Tibial artery (tissue), 4 donors: ENCODE measurements around the gene CYP27C1.
"Not testable (repeated sequence)": the region's sequence is repeated elsewhere in the genome, so short reads cannot be mapped to it uniquely, and the experiment has no call there.

Experiments used
- DNase-seq, 2 donors: peaks; one replicate each; pipeline ENCODE4 v3.0.0-alpha.2; 2019
- H3K27ac ChIP-seq, 2 donors: fragments of 200-600 bp; sonication (generic) in 1 of 2; 1 replicate in 1 of 2; 2 replicates in 1 of 2; pipeline ENCODE4 v1.5.1; 2018 to 2019; ENCODE audit warnings: mild to moderate bottlenecking in 1 of 2
- H3K27me3 ChIP-seq, 2 donors: fragments of 200-600 bp; sonication (generic) in 1 of 2; one replicate each; pipeline versions ENCODE4 v1.5.1 to v1.6.0; 2016 to 2019
- H3K36me3 ChIP-seq, 3 donors: fragments of 200-600 bp; sonication (generic) in 2 of 3; one replicate each; pipeline ENCODE4 v1.5.1; 2016 to 2019; ENCODE audit warnings: mild to moderate bottlenecking in 2 of 3
- H3K4me1 ChIP-seq, 4 donors: fragments of 200-600 bp; sonication (generic) in 2 of 4; 1 replicate in 3 of 4; 2 replicates in 1 of 4; pipeline ENCODE4 v1.5.1; 2016 to 2019
- H3K4me3 ChIP-seq, 2 donors: fragments of 200-600 bp; sonication (generic) in 1 of 2; 1 replicate in 1 of 2; 2 replicates in 1 of 2; pipeline ENCODE4 v1.5.1; 2018 to 2019; ENCODE audit warnings: mild to moderate bottlenecking in 2 of 2
- H3K9me3 ChIP-seq, 3 donors: fragments of 200-600 bp; sonication (generic) in 1 of 3; one replicate each; pipeline ENCODE4 v1.5.1; 2016 to 2019
- CTCF ChIP-seq, 2 experiments: fragments of 200-600 bp in 1 of 2; fragments of 450-650 bp in 1 of 2; IDR thresholded peaks; one replicate each; pipeline ENCODE4 v1.5.1; 2017 to 2019; ENCODE audit warnings: antibody characterized with exemption in 2 of 2, mild to moderate bottlenecking in 1 of 2, moderate library complexity in 1 of 2
- intact Hi-C: fragments of 100-400 bp; cut with DNase I; formaldehyde crosslinking; loops from one replicate; pipeline ENCODE4 v1.15.0; 2023; ENCODE audit warnings: low total_unique reads

Gene CYP27C1

GRCh38 chr2:127165539-127165935 is 54.6 kb downstream of the CYP27C1 start:
- H3K4me1 ChIP-seq: no peaks in the 10 kb centered on the region
- TF ChIP-seq CTCF (IDR thresholded peaks at IDR 0.05): no peak
- H3K27ac ChIP-seq: no peak overlapping the region
- H3K36me3 ChIP-seq: no peaks in the 10 kb centered on the region
- no peak overlapping the region for H3K4me3 ChIP-seq
- DNase-seq: no peak
- intact Hi-C loops: no loop called here
- H3K9me3 ChIP-seq: no peaks in the 10 kb centered on the region
- H3K27me3 ChIP-seq: no peaks in the 10 kb centered on the region

GRCh38 chr2:127164761-127165538 is 55.1 kb downstream of the CYP27C1 start:
- Histone ChIP-seq H3K36me3 (no peaks in the 10 kb centered on the region), H3K27me3 (no peaks in the 10 kb centered on the region), H3K4me1 (no peaks in the 10 kb centered on the region), H3K9me3 (no peaks in the 10 kb centered on the region), H3K4me3 (no peak overlapping the region), H3K27ac (no peak overlapping the region)
- no peak for DNase-seq
- intact Hi-C loops: no loop called here
- TF ChIP-seq CTCF (IDR thresholded peaks at IDR 0.05): no peak

- no peak for TF ChIP-seq CTCF (IDR thresholded peaks at IDR 0.05)
- intact Hi-C loops: no loop called here
- Histone ChIP-seq H3K27ac (no peak overlapping the region), H3K36me3 (no peaks in the 10 kb centered on the region), H3K9me3 (no peaks in the 10 kb centered on the region), H3K4me1 (no peaks in the 10 kb centered on the region), H3K27me3 (no peaks in the 10 kb centered on the region), H3K4me3 (no peak overlapping the region)
- no peak for DNase-seq
Measured at GRCh38 chr2:127163921-127164320, 56.2 kb downstream of the CYP27C1 start.

- DNase-seq, H3K4me3 ChIP-seq, intact Hi-C loops: not testable (repeated sequence)
Measured at GRCh38 chr2:127163090-127163406, 57.1 kb downstream of the CYP27C1 start.

GRCh38 chr2:127162261-127163089 is 57.6 kb downstream of the CYP27C1 start:
- no peaks in the 10 kb centered on the region for H3K36me3 ChIP-seq
- intact Hi-C loops: no loop called here
- no peak for TF ChIP-seq CTCF (IDR thresholded peaks at IDR 0.05)
- H3K27me3 ChIP-seq: no peaks in the 10 kb centered on the region
- DNase-seq: no peak
- H3K27ac ChIP-seq: no peak overlapping the region
- H3K4me3 ChIP-seq: no peak overlapping the region
- no peaks in the 10 kb centered on the region for H3K9me3 ChIP-seq
- H3K4me1 ChIP-seq: no peaks in the 10 kb centered on the region

More at GRCh38 chr2:127163090-127163406, 57.1 kb downstream of the CYP27C1 start:
- H3K4me1 ChIP-seq, H3K27me3 ChIP-seq, H3K27ac ChIP-seq, H3K36me3 ChIP-seq, H3K9me3 ChIP-seq: not testable (repeated sequence)
